Parathyroid adenoma (tissue), 2 donors: ENCODE data around the gene VPS13D.

Source experiments
- H2AFZ ChIP-seq: fragments of 300-600 bp; sonication (generic); one replicate; pipeline ENCODE4 v1.7.0; 2017; ENCODE audit warnings: antibody characterized with exemption, mild to moderate bottlenecking
- H3K27ac ChIP-seq: fragments of 300-600 bp; sonication (generic); one replicate; pipeline ENCODE4 v1.7.0; 2017
- H3K27me3 ChIP-seq: fragments of 300-600 bp; sonication (generic); one replicate; pipeline ENCODE4 v1.7.0; 2017; ENCODE audit warnings: low read length; ENCODE audit not compliant: control insufficient read depth, insufficient read depth
- H3K36me3 ChIP-seq: fragments of 300-600 bp; sonication (generic); one replicate; pipeline ENCODE4 v1.7.0; 2017; ENCODE audit warnings: low read length; ENCODE audit not compliant: control insufficient read depth, insufficient read depth
- H3K4me1 ChIP-seq: fragments of 300-600 bp; sonication (generic); one replicate; pipeline ENCODE4 v1.7.0; 2017; ENCODE audit warnings: control low read depth
- H3K4me2 ChIP-seq: fragments of 300-600 bp; sonication (generic); one replicate; pipeline ENCODE4 v1.7.0; 2017; ENCODE audit warnings: low read length
- H3K4me3 ChIP-seq: fragments of 300-600 bp; sonication (generic); one replicate; pipeline ENCODE4 v1.7.0; 2017; ENCODE audit warnings: low read depth, low read length
- H3K79me2 ChIP-seq: fragments of 300-600 bp; sonication (generic); one replicate; pipeline ENCODE4 v1.7.0; 2017; ENCODE audit warnings: control low read depth
- H3K9ac ChIP-seq: fragments of 300-600 bp; sonication (generic); one replicate; pipeline ENCODE4 v1.7.0; 2017; ENCODE audit warnings: mild to moderate bottlenecking
- H3K9me3 ChIP-seq: fragments of 300-600 bp; sonication (generic); one replicate; pipeline ENCODE4 v1.7.0; 2017; ENCODE audit warnings: low read length; ENCODE audit not compliant: control insufficient read depth
- TF ChIP-seq, protein P1 (sequence below): fragments of 300-600 bp; sonication (generic); IDR thresholded peaks from one replicate; pipeline ENCODE4 v1.7.0; 2017; ENCODE audit warnings: antibody characterized with exemption, mild to moderate bottlenecking
- donor health status: primary hyperparathyroidism.

Gene VPS13D

DNA sequence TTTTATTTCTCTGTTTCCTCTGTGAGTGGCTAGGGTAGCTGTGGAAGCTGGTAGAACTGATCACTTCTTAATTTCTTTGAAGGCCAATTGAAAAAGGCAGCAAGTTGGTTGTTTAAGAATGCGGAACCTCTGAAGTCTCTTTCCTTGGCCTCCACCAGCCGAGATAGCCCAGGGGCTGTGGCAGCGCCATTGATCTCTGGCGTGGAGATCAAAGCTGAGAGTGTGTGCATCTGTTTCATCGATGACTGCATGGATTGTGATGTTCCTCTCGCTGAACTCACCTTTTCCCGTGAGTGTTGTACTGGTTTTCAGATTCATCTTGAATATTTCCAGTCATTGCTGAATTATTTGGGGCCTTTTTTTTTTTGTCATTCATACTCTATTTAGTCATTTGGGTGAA lies 97.7 kb downstream of the VPS13D start:
- Histone ChIP-seq H3K79me2 (no peaks in the 10 kb centered on the region), H3K9ac (no peak overlapping the region), H3K4me1 (no peaks in the 10 kb centered on the region), H3K27ac (no peak overlapping the region), H3K4me2 (no peak overlapping the region), H3K9me3 (no peaks in the 10 kb centered on the region), H2AFZ (no peak overlapping the region), H3K36me3 (no peaks in the 10 kb centered on the region), H3K4me3 (no peak overlapping the region), H3K27me3 (no peaks in the 10 kb centered on the region)
- TF ChIP-seq, protein P1, sequence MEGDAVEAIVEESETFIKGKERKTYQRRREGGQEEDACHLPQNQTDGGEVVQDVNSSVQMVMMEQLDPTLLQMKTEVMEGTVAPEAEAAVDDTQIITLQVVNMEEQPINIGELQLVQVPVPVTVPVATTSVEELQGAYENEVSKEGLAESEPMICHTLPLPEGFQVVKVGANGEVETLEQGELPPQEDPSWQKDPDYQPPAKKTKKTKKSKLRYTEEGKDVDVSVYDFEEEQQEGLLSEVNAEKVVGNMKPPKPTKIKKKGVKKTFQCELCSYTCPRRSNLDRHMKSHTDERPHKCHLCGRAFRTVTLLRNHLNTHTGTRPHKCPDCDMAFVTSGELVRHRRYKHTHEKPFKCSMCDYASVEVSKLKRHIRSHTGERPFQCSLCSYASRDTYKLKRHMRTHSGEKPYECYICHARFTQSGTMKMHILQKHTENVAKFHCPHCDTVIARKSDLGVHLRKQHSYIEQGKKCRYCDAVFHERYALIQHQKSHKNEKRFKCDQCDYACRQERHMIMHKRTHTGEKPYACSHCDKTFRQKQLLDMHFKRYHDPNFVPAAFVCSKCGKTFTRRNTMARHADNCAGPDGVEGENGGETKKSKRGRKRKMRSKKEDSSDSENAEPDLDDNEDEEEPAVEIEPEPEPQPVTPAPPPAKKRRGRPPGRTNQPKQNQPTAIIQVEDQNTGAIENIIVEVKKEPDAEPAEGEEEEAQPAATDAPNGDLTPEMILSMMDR = no peak

DNA sequence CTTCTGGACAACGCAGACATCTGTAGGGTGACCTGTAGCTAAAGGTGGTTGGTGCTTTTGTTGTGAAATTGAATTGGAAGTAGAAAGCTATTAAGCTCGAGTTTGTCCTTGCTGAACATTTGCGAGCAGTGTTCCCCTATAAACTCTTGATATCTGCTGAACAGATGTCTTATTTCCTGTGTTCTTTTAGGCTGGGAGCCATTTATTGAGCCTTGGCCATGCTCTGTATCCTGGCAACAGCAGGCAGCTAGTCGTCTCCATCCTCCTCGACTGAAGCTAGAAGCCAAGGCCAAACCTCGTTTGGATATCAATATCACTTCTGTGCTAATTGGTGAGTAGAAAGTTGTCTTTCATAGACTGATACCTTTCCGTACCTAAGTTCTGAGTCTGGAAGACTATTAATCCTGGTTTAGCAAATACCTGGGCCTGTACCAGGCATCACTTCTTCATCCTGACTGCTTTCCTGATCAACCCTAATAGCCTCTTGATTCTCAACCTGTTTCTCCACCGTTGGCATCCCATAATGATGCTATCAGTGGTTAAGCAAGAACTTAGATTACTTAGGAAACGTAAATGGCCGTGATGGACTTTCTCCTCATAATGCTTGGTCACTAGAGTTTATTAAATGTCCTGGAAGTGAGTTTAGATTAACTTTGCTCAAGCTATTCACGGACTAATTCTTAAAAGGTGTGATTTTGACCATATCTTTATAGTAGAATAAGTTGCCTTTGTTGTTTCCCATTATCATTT lies 103.4 kb downstream of the VPS13D start:
- H3K27ac ChIP-seq = no peak overlapping the region
- no peak overlapping the region for H3K4me3 ChIP-seq
- no peaks in the 10 kb centered on the region for H3K9me3 ChIP-seq
- no peak overlapping the region for H3K4me2 ChIP-seq
- H3K27me3 ChIP-seq = no peaks in the 10 kb centered on the region
- no peaks in the 10 kb centered on the region for H3K36me3 ChIP-seq
- no peak overlapping the region for H3K9ac ChIP-seq
- H3K79me2 ChIP-seq = no peaks in the 10 kb centered on the region
- H3K4me1 ChIP-seq = no peaks in the 10 kb centered on the region
- TF ChIP-seq, protein P1 = no peak
- H2AFZ ChIP-seq = no peak overlapping the region

DNA sequence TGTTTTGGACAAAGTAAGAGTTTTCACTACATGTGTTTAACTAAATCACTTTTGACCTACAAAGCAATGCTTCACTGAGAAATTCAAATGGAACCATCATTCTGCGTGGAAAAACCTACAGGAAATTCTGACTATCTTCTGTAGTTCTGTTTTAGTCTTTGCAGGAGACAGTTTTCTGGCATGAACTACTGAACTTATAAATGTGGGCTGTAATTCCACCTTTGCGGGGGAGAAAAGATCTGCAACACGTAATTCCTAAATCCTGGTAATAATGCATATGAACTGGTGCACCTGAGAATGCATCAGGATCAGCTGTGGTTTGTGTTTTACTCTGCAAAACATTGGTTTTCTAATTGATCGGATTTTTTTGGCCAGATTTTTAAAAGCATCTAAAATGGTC lies 106.0 kb downstream of the VPS13D start:
- no peaks in the 10 kb centered on the region for H3K4me1 ChIP-seq

DNA sequence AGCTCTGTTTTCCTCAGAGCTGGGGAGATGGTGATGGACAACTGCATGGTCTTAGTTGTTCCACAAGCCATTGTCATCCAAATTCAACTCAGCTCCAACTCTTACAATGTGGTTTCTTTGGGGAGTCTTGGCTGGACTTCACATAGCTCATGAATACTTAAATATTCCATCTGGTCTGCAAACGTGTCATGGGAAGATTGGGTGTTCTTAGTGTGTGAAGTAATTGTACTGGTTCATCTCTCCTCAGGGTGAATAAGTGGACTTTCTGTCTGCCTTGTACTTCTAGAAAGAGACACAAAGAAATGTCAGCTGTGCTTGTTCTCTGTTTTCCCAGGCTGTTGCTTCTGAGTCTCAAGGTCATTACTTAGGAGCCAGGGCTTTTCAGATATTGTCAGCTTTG lies 106.6 kb downstream of the VPS13D start:
- no peaks in the 10 kb centered on the region for H3K79me2 ChIP-seq
- TF ChIP-seq, protein P1 = no peak
- H3K27ac ChIP-seq = no peak overlapping the region
- H3K36me3 ChIP-seq = no peaks in the 10 kb centered on the region
- no peaks in the 10 kb centered on the region for H3K9me3 ChIP-seq
- H3K4me3 ChIP-seq = no peak overlapping the region
- H2AFZ ChIP-seq = no peak overlapping the region
- H3K4me1 ChIP-seq = no peaks in the 10 kb centered on the region
- no peaks in the 10 kb centered on the region for H3K27me3 ChIP-seq
- no peak overlapping the region for H3K9ac ChIP-seq
- no peak overlapping the region for H3K4me2 ChIP-seq

More for the DNA sequence above, 106.0 kb downstream of the VPS13D start:
- H2AFZ ChIP-seq = no peak overlapping the region
- H3K27ac ChIP-seq = no peak overlapping the region
- H3K4me2 ChIP-seq = no peak overlapping the region
- no peaks in the 10 kb centered on the region for H3K79me2 ChIP-seq
- TF ChIP-seq, protein P1 = no peak
- no peaks in the 10 kb centered on the region for H3K36me3 ChIP-seq
- H3K27me3 ChIP-seq = no peaks in the 10 kb centered on the region
- H3K4me3 ChIP-seq = no peak overlapping the region
- H3K9me3 ChIP-seq = no peaks in the 10 kb centered on the region
- no peak overlapping the region for H3K9ac ChIP-seq

DNA sequence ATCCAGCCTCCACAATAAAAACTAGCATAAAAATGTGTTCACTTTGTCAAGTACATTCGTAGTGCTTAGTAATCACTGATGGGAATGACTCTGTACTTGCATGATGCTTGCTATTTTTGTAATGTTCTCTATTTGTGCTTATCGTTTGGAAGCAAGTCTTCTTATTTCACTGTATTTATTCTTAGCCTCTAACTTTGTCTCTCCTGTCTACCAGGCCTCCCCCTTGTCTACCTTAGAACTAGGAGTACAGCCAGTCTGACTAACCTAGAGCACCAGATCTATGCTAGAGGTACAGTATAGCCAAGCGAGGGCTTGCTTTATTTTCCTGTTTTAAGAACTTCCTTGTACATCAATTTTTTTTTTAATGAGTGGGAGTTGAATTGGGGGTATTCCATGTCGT lies 108.2 kb downstream of the VPS13D start:
- Histone ChIP-seq H3K9me3 (no peaks in the 10 kb centered on the region), H3K79me2 (no peaks in the 10 kb centered on the region), H3K9ac (no peak overlapping the region), H2AFZ (no peak overlapping the region), H3K4me1 (no peaks in the 10 kb centered on the region), H3K36me3 (no peaks in the 10 kb centered on the region), H3K27me3 (no peaks in the 10 kb centered on the region), H3K27ac (no peak overlapping the region), H3K4me3 (no peak overlapping the region), H3K4me2 (no peak overlapping the region)
- TF ChIP-seq, protein P1 = no peak
